Left cardiac atrium (tissue), 4 donors: ENCODE measurements around the gene TSC1. TPM values are rescaled to one million over a fixed set of nuclear protein-coding genes. Genes with fewer than 3 reads are reported as not detected.
"Not testable (repeated sequence)": the region's sequence is repeated elsewhere in the genome, so short reads cannot be mapped to it uniquely, and the experiment has no call there.

ENCODE experiments used
- ATAC-seq, 2 donors: fragments of 200-7000 bp; cut with Tn5 transposase; one replicate each; pipeline ENCODE4 v1.9.1; 2020; ENCODE audit warnings: mild to moderate bottlenecking in 2 of 2, moderate library complexity in 2 of 2
- DNase-seq: peaks from one replicate; pipeline ENCODE4 v3.0.0-alpha.2; 2020
- intact Hi-C, 2 donors: fragments of 100-400 bp; cut with DNase I; formaldehyde crosslinking; loops; one replicate each; pipeline versions ENCODE4 v1.14.1 to v1.15.1; 2022 to 2023
- long read RNA-seq: library from polyadenylated mRNA; unstranded; transcript quantifications from one replicate; pipeline ENCODE4 v2.0.0, GENCODE V29; 2021
- total RNA-seq, 2 donors: library from RNA; stranded (reverse); fragmentation: NEBNext Ultra II Directional; extraction: Animal tissue kit (Norgen Biotek cat#: 25700); gene quantifications; one replicate each; pipeline ENCODE4 v1.2.1, GENCODE V29; 2021
- donor health status: DM: no; HTN: yes; CAD: no.
- donor health status: DM: no; HTN: yes; CAD: no; lungs with severe emphysema.
- donor health status: DM: yes; HTN: yes; CAD: no.
- donor health status: Dilated cardiomyopathy.

Gene TSC1
- 10 to 100 TPM; 25.3 to 30.5 TPM for total RNA-seq
- long read RNA-seq, partial matches to known transcripts, result 2 of 12 reads
- long read RNA-seq, other reads (novel, unspliced or antisense), result 10 of 12 reads

- intact Hi-C loops, result no loop called here
- ATAC-seq (peak; percentile 95 to 96), DNase-seq (peak; percentile 97)
These were observed at the start of gene TSC1 for GRCh38 chr9:132944294-132945185. Gene TSC1, minus strand, starts transcription at chr9:132944616. Its CDS starts 15,744 bp downstream, at chr9:132928872.

- intact Hi-C loops, result no loop called here
- no peak for ATAC-seq
- no peak for DNase-seq
These were observed 49.1 kb upstream of the TSC1 start for GRCh38 chr9:132993511-132993939.

- no peak for DNase-seq
- no peak for ATAC-seq
- intact Hi-C loops, result no loop called here
These were observed 47.2 kb upstream of the TSC1 start for GRCh38 chr9:132991351-132992300.

- DNase-seq (no peak), ATAC-seq (no peak)
- intact Hi-C loops, result no loop called here
These were observed 46.4 kb upstream of the TSC1 start for GRCh38 chr9:132990781-132991180.

- DNase-seq, intact Hi-C loops, ATAC-seq: not testable (repeated sequence)
These were observed 45.7 kb upstream of the TSC1 start for GRCh38 chr9:132989998-132990557.

- intact Hi-C loops, result no loop called here
- DNase-seq, result no peak
- ATAC-seq, result no peak
These were observed 45.1 kb upstream of the TSC1 start for GRCh38 chr9:132989414-132989996.

- DNase-seq (no peak), ATAC-seq (no peak)
- intact Hi-C loops, result no loop called here
These were observed 44.5 kb upstream of the TSC1 start for GRCh38 chr9:132989014-132989310.

- no peak for DNase-seq
- intact Hi-C loops, result no loop called here
- no peak for ATAC-seq
These were observed 44.0 kb upstream of the TSC1 start for GRCh38 chr9:132988244-132989013.

- ATAC-seq (peak in 1 of 2 donors; percentile 58), DNase-seq (no peak)
- intact Hi-C loops, result no loop called here
These were observed 42.5 kb upstream of the TSC1 start for GRCh38 chr9:132986640-132987620.

GRCh38 chr9:132986114-132986513, 41.7 kb upstream of the TSC1 start:
- peak; percentile 35 to 41 for ATAC-seq
- intact Hi-C loops, result no loop called here
- DNase-seq, result no peak

GRCh38 chr9:132985489-132985888, 41.1 kb upstream of the TSC1 start:
- intact Hi-C loops, result no loop called here
- ATAC-seq (no peak), DNase-seq (no peak)

GRCh38 chr9:132985071-132985350, 40.6 kb upstream of the TSC1 start:
- DNase-seq (no peak), ATAC-seq (no peak)
- intact Hi-C loops, result no loop called here

GRCh38 chr9:132984202-132985070, 40.0 kb upstream of the TSC1 start:
- DNase-seq (no peak), ATAC-seq (no peak)
- intact Hi-C loops, result no loop called here

GRCh38 chr9:132983491-132984201, 39.2 kb upstream of the TSC1 start:
- intact Hi-C loops, result no loop called here
- DNase-seq (no peak), ATAC-seq (no peak)

- no peak for DNase-seq
- intact Hi-C loops, result no loop called here
- no peak for ATAC-seq
These were observed 38.0 kb upstream of the TSC1 start for GRCh38 chr9:132982458-132982857.

GRCh38 chr9:132980157-132980556, 35.7 kb upstream of the TSC1 start:
- ATAC-seq, result no peak

More at GRCh38 chr9:132980157-132980556, 35.7 kb upstream of the TSC1 start:
- intact Hi-C loops, result no loop called here
- DNase-seq, result no peak
